HFFc6 (cell line): ENCODE data around the gene EBNA1BP2. TPM values are rescaled to one million over a fixed set of nuclear protein-coding genes. Genes with fewer than 3 reads are reported as not detected.
A peak's percentile ranks its signal among the peaks of the same experiment; 100 is the strongest.

ENCODE experiments used
- DNase-seq: peaks from one replicate; pipeline ENCODE4 v3.0.0-alpha.2; 2018
- H3K27ac Mint-ChIP-seq: 2 replicates; pipeline ENCODE4 v1.8.0; 2020; ENCODE audit warnings: mild to moderate bottlenecking, mixed read lengths
- H3K27me3 Mint-ChIP-seq: 2 replicates; pipeline ENCODE4 v1.8.0; 2021; ENCODE audit warnings: mild to moderate bottlenecking, moderate library complexity, mixed read lengths; ENCODE audit not compliant: insufficient read depth
- H3K36me3 Mint-ChIP-seq: 2 replicates; pipeline ENCODE4 v1.8.0; 2021; ENCODE audit warnings: low read depth, mixed read lengths
- H3K4me1 Mint-ChIP-seq: 2 replicates; pipeline ENCODE4 v1.8.0; 2020; ENCODE audit warnings: low read depth, mixed read lengths
- H3K4me3 Mint-ChIP-seq: 2 replicates; pipeline ENCODE4 v1.8.0; 2020; ENCODE audit warnings: mild to moderate bottlenecking, moderate library complexity, mixed read lengths
- H3K9me3 Mint-ChIP-seq: 2 replicates; pipeline ENCODE4 v1.8.0; 2020; ENCODE audit warnings: mild to moderate bottlenecking, mixed read lengths
- CTCF ChIP-seq: fragments of 200-600 bp; sonication (generic); IDR thresholded peaks from 2 replicates; pipeline ENCODE4 v1.5.0; 2021; ENCODE audit warnings: antibody characterized with exemption, mild to moderate bottlenecking
- total RNA-seq, 6 experiments: library from RNA; stranded (reverse); fragmentation: NEBNext Ultra II Directional; extraction: Animal tissue kit (Norgen Biotek cat#: 25700); gene quantifications; 2 replicates in 1 of 6; 3 replicates in 5 of 6; pipeline ENCODE4 v1.2.3, GENCODE V29; 2021

The EBNA1BP2 gene
- total RNA-seq, 6 experiments from 2014 or later = 107 to 146 (median 134) TPM

GRCh38 chr1:43204394-43204793 is 32.3 kb upstream of the EBNA1BP2 start:
- no peak for DNase-seq
- peaks cover 15% of the 10 kb centered on the region; the same call in 1 of the 2 replicates for H3K36me3 Mint-ChIP-seq
- H3K9me3 Mint-ChIP-seq = no peaks in the 10 kb centered on the region; the same call in 1 of the 2 replicates
- H3K4me3 Mint-ChIP-seq = no peak overlapping the region
- peaks cover 48% of the 10 kb centered on the region for H3K4me1 Mint-ChIP-seq
- H3K27ac Mint-ChIP-seq = peak overlapping the region; percentile 97
- H3K27me3 Mint-ChIP-seq = no peaks in the 10 kb centered on the region
- no peak for TF ChIP-seq CTCF

- no peak overlapping the region for H3K27ac Mint-ChIP-seq
Measured at GRCh38 chr1:43203859-43204258, 31.8 kb upstream of the EBNA1BP2 start.

GRCh38 chr1:43199093-43199726 is 27.1 kb upstream of the EBNA1BP2 start:
- peaks cover 5% of the 10 kb centered on the region for H3K9me3 Mint-ChIP-seq
- H3K36me3 Mint-ChIP-seq = peaks cover 11% of the 10 kb centered on the region
- no peak for TF ChIP-seq CTCF
- no peak overlapping the region for H3K4me3 Mint-ChIP-seq
- peaks cover 5% of the 10 kb centered on the region for H3K4me1 Mint-ChIP-seq
- DNase-seq = no peak
- no peaks in the 10 kb centered on the region; the same call in 1 of the 2 replicates for H3K27me3 Mint-ChIP-seq
- no peak overlapping the region for H3K27ac Mint-ChIP-seq

More at GRCh38 chr1:43203859-43204258, 31.8 kb upstream of the EBNA1BP2 start:
- TF ChIP-seq CTCF = no peak
- Mint-ChIP-seq H3K4me1 (peaks cover 48% of the 10 kb centered on the region), H3K27me3 (no peaks in the 10 kb centered on the region), H3K9me3 (no peaks in the 10 kb centered on the region; the same call in 1 of the 2 replicates), H3K4me3 (no peak overlapping the region), H3K36me3 (peaks cover 15% of the 10 kb centered on the region; the same call in 1 of the 2 replicates)
- no peak for DNase-seq

- Mint-ChIP-seq H3K36me3 (peaks cover 6% of the 10 kb centered on the region), H3K9me3 (peaks cover 6% of the 10 kb centered on the region), H3K4me3 (no peak overlapping the region), H3K27me3 (no peaks in the 10 kb centered on the region; the same call in 1 of the 2 replicates), H3K27ac (no peak overlapping the region), H3K4me1 (no peaks in the 10 kb centered on the region)
- no peak for TF ChIP-seq CTCF
- no peak for DNase-seq
Measured at GRCh38 chr1:43197343-43198127, 25.4 kb upstream of the EBNA1BP2 start.

- H3K36me3 Mint-ChIP-seq = peaks cover 6% of the 10 kb centered on the region
- H3K4me3 Mint-ChIP-seq = no peak overlapping the region
- TF ChIP-seq CTCF = no peak
- no peaks in the 10 kb centered on the region; the same call in none of the 2 replicates for H3K27me3 Mint-ChIP-seq
- no peak overlapping the region for H3K27ac Mint-ChIP-seq
- H3K9me3 Mint-ChIP-seq = peaks cover 10% of the 10 kb centered on the region
- no peaks in the 10 kb centered on the region for H3K4me1 Mint-ChIP-seq
- DNase-seq = no peak
Measured at GRCh38 chr1:43194509-43194908, 22.4 kb upstream of the EBNA1BP2 start.
